ENCODE results near the gene ZNF678.
"Not testable (repeated sequence)": the region's sequence is repeated elsewhere in the genome, so short reads cannot be mapped to it uniquely, and the experiment has no call there.

ZNF678 gene

GRCh38 chr1:227563324-227564201 is at the start of gene ZNF678:
TSS of gene ZNF678 (plus strand) at chr1:227563556. CDS start at chr1:227650992, 87,436 bp downstream.
- FAIRE-seq = peak; percentile 91

GRCh38 chr1:227518876-227519275 is 44.5 kb upstream of the ZNF678 start:
- FAIRE-seq = no peak

DNA sequence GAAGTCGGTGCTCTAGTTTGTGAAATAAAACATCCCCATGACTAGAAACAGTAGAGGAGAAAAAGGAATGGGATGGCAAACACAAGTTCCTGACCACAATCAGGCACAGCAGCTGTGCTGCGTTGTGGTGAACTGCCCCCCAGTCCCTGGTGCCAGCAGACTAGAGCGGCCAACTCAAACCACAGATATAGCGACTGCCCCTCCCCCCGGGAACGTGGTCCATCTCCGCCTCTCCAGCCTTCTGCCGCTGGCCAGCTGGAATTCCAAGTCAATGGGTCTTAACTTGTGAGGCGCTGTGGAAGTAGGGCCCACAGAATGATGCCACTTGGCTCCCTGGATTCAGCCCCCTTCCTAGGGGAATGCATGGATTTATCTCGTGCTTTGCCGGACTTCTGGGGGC is 41.6 kb upstream of the ZNF678 start:
- no peak for FAIRE-seq

DNA sequence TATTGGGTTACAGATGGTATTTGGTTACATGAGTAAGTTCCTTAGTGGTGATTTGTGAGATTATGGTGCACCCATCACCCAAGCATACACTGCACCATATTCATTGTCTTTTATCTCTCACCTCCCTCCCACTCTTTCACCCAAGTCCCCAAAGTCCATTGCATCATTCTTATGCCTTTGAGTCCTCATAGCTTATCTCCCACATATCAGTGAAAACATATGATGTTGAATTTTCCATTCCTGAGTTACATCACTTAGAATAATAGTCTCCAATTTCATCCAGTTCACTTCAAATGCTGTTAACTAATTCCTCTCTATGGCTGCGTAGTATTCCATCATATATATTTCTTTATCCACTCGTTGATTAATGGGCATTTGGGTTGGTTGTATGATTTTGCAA is 36.8 kb upstream of the ZNF678 start:
- no peak for FAIRE-seq

DNA sequence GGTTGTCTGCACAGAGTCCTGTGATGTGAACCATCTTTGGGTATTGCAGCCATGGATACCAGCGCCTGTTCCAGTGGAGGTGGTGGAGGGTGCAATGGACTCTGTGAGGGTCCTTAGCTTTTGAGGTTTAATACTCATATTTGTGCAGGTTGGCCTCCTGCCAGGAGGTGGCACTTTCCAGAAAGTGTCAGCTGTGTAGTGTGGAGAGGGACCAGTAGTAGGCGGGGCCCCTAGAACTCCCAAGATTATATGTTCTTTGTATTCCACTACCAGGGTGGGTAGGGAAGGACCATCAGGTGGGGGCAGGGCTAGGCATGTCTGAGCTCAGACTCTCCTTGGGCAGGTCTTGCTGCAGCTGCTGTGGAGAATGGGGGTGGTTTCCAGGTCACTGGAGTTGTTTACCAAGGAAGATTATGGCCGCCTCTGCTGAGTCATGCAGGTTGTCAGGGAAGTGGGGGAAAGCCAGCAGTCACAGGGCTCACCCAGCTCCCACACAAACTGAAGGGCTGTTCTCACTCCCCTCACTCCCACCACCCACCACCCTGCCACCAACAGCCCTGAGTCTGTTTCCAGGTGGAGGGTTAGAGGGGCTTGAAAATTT is 31.2 kb upstream of the ZNF678 start:
- no peak for FAIRE-seq

DNA sequence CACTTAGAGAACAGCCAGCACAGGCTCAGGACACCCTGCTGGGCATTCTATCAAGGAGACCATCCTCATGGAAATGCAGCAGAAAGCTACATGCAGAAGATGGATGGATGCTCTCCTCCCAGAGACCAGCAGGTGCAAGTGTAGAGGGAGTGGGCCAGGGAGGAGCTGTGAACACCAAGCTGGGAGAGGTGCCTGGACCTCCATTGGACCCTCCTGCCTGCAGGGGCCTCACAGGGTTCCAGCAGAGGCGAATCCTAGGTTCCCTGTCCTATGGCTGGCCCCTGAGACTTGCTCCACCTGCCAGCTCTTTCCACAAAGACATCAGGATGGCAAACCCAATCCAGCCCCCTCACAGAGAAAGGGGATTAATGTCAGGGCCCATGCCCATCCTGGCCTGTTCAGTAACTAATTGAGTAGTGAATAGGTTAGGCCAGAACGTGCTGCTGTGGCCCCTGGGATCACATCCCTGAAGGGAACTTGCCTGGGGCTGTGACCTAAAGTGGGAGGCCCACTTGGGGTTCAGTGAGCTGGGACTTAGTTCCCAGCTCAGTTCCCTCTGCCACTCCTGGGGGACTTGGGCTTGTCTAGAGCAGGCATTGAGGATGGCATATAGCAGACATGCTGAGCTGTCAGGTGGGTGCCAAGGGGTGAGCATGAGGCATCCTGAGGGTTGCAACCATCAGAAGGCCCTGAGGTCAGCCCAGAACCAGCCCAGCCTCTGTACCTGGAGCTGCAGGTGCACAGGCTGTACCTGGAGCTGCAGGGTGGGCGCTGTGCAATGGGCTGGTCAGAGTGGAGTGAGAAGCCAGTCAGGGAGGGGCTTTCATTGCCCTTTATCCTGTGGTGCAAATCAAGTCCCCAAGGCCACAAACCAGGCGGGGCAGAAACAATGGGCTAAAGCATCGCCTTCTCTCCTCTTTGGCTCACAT is 22.9 kb upstream of the ZNF678 start:
- no peak for FAIRE-seq

DNA sequence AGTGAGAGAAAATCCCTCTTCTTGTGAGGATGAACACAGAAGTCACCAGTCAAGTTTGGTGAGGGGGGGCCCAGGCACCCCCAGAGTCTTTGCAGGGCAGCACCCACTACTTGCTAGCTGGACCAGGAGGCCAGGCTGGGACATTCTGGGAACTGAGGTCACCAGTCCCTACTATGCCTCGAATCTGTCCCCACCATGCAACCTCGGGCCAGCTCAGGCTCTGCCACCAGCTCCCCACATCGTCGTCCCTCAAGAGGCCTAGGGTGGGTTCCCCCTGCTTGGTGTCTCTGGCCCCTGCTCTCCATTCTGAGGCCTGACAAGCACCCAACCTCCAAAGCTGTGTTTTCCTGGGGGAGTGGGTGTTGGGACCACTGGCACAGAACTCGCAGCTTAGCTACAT is 22.2 kb upstream of the ZNF678 start:
- no peak for FAIRE-seq

GRCh38 chr1:227541796-227542152 is 21.6 kb upstream of the ZNF678 start:
- no peak for FAIRE-seq

DNA sequence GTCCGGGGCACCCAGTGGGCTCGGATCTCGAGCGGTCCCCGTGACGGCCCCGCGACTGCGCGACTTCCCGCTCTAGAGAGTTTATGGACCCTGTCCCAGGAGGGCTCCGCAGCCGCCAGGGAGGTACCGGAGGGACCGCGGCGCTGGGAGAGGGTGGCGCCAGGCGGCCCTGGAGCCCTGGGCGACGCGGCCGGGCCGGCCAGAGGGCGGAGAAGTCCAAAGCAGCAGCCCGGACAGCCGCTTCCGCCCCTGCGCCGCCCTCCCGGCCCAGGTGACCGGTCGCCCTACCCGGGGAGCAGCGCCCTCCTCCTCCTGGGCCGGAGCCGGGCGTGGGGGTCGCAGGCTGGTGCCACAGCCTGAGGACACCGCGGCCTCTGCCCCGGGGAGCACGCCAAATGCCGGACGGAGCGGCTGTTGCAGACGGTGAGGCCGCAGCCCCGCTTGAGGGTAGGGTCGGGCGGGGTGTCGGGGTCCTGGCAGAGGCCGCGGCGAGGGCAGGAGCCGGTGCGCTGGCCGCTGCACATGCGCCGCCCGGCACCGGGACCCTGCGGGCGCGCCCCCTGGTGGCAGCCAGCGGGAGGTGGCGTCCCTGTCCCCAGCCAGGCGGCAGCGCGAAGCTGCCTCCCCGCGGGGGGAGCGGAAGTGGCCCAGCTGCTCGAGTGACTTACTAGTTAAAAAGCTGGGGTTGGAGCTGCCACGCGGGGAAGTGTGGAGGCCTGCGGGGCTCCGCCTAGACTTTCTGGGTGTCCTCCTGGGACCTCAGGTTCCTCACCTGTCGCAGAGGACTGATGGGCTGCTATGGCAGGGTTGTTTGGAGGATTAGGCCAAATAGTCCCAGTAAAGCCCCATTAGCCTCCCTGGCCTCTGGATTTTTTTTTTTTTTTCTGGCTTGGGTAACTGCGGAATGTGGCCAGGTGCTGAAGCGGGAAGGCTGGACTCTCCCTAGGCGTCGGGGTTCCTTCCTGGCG is 20.9 kb upstream of the ZNF678 start:
- FAIRE-seq = no peak

- FAIRE-seq = no peak
Measured at GRCh38 chr1:227543283-227544066, 19.9 kb upstream of the ZNF678 start.

DNA sequence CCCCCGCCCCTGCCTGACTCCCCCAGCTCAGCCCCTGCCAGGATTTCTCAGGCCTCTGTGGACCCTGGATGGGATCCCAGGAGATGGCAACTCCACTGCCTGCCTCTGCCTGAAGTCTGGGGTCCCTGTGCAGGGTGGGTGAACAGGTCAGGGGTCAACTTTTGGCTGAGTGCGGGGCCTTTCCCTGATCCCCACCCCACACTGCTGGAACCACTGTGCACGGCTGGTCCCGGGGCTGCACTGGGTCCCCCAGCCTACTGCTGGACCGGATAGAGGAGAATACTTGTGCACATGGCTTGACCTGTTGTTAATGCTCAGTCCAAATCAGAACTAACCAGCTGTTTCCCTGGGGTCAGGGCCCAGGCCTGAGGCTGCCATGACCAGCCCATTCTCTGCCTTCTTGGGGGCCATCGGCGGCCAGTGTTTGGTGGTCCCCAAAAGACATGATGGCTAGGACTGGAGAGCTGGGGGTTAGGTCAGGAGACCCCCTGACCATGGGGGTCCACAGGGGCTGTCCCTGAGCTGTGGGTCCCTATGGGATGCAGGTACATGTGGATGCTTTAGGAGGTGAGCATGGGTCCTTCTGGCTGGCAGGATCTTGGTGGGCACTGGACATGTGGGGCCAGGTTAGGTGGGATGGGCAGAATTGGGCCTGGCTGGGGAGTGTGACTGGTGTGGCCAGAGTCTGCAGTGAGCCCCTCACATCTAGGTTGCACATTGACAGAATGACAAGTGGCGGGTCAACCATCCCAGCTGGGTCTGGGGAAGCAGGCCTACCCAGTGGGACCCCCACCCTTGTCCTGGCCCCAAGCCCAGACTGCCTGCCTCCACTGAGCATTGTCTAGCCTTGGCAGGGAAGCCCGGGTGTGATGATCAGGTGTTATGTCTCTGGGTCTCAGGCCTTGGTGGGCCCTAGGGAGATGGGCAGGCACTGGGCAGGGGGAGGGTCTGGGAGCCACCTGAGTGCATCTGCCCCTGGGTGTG is 19.0 kb upstream of the ZNF678 start:
- no peak for FAIRE-seq

GRCh38 chr1:227545361-227545760 is 18.0 kb upstream of the ZNF678 start:
- FAIRE-seq = no peak

DNA sequence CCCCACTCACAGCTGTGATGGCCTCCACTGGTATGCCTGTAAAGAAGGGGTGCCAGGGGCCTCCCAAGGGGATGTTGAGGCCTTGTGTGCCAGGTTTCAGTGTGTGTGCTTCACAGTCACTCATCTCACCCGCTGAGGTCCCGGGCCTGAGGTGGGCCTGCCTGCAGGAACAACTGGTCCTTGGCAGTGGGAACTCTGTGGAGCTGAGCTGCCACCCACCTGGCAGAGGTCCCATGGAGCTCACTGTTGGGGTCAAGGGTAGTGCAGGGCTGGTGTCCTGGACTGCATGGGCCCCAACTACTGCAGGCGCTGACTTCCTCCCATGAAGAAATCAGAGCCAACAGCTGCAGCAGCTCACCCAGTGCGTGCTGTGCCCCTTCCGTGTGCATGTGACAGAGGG is 17.3 kb upstream of the ZNF678 start:
- no peak for FAIRE-seq

DNA sequence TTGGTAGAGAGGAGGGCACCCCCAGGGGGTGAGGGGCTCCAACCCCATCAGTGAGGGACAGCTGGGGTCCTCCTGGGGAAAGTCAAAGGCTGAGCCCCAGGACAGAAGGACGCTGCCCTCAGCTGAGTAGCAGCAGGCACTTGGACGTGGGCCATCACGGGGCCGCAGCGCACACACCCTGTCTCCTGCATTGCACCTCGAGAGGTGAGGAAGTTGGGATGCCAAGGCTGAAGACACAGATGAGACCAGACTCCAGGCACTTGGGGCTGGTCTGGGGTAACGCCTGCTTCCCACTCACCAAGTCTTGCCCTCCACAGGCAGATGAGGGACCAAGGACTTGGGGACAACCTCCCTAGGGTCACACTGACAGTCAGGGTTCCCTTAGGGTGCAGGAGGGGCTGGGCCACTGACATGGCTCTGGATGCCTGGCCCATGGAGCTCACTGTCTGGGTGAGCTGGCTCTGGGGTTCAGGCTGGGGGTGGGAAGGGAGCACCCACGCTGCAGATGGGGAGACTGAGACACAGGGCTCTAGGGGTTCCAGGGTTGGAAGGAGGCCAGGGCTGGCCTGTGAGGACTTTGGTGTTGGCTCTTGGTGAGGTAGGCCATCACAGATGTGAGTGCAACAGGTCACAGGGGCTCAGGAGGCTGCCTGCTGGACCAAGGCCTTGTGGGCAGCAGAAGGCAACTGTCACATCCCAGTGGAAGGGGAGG is 16.6 kb upstream of the ZNF678 start:
- FAIRE-seq = no peak

DNA sequence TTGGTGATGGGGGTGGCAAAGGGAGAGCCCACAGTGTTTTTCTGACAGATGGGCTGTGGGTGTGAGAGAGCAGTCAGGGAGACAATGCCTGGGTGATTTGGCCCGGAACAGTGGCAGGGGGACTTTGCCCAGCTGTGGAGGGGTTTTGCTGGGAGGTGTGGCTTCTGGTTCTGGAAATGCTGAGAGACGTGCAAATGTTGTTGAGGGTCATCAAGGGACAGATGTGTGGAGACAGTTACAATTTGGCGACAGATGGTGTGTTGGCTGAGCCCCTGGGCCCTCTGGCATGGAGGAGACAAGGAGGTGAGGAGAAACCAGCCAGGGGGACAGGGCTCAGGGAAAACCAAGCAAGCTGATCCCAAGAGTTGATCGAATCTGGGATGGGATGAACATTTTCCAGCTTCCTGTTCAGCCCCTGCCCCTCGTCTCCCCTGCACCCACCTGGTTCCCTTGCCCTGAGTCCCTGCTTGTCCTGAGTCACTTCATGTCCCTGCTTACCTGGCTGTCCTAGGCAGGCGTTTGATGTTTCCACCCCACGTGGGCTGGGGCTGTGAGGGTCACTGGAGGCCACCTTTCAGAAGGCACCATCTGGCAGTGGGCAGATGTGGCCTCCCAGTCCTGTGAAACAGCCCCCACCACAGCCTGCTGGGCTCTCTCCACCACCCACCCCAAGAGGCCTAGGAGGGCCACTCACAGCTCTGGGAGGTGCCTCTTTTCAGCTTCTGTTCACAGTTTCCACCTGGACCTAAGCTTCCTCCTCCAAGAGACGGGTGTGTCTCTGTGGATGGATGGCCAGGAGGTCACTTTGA is 15.8 kb upstream of the ZNF678 start:
- no peak for FAIRE-seq

DNA sequence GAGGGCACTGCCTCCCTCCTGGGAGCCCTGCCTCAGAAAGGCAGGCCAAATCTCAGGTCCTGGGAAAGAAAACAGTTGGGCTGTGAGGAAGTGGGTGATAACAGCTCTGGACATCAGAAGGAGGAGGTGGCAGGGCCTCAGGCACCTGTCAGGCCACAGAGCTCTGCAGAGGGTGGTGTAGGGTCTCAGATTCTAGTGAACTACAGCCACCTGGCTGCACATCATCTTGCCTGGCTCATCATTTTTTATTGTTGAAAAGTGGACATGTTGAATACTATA is 15.3 kb upstream of the ZNF678 start:
- no peak for FAIRE-seq

- no peak for FAIRE-seq
Measured at GRCh38 chr1:227548448-227548847, 14.9 kb upstream of the ZNF678 start.

- no peak for FAIRE-seq
Measured at GRCh38 chr1:227549892-227550291, 13.5 kb upstream of the ZNF678 start.

- not testable (repeated sequence) for FAIRE-seq
Measured at GRCh38 chr1:227551881-227552280, 11.5 kb upstream of the ZNF678 start.
